ENCODE results near the gene SFMBT1.

The SFMBT1 gene

DNA sequence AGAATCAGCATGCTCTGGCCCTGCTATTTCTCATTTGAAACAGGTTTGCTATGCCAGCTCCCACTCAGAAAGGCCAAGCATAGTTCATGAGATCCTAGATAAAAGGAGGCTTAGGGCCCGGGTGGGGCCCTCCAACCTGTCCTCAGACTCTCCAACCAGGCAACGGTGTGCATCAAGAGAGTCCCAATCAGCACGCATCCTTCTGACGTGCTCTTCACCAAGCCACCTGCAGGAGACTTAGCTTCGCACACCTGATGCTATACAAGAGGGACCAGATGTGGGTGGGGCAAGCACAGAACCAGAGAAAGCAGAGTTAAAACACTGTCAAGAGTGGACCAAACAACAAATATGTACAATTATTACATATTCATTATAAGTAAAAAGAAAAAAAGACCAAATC is 165.8 kb downstream of the SFMBT1 start:
- Histone ChIP-seq H3K23ac (ENCODE audit: low read length in 2 of 2) (no peak overlapping the region), H4K8ac (ENCODE audit: low read length) (no peak overlapping the region), H3K9me3 (ENCODE audit: control insufficient read depth, low read length) (peaks cover 6% of the 10 kb centered on the region), H3K4me1 (ENCODE audit: control insufficient read depth, insufficient read depth, low read depth, low read length) (peaks cover 2% of the 10 kb centered on the region), H3K79me1 (replicated peaks; ENCODE audit: low read length, poor library complexity, severe bottlenecking) (peaks cover 33% of the 10 kb centered on the region), H2BK5ac (ENCODE audit: low read depth, low read length, poor library complexity, severe bottlenecking) (no peak overlapping the region), H3K36me3 (ENCODE audit: control insufficient read depth in 1 of 2, insufficient read depth in 2 of 2, low read depth in 1 of 2, low read length in 2 of 2) (peaks cover 9 to 13% of the 10 kb centered on the region in 2 experiments), H3K4me2 (ENCODE audit: low read length, poor library complexity, severe bottlenecking) (no peak overlapping the region), H3K14ac (ENCODE audit: low read length in 2 of 2) (no peak overlapping the region), H4K91ac (ENCODE audit: low read length) (no peak overlapping the region), H3K4ac (ENCODE audit: low read depth in 1 of 2, low read length in 2 of 2) (no peak overlapping the region), H3K18ac (ENCODE audit: low read depth in 1 of 2, low read length in 2 of 2) (no peak overlapping the region), H3K27ac (ENCODE audit: low read length, poor library complexity, severe bottlenecking) (no peak overlapping the region), H2BK120ac (ENCODE audit: low read depth, low read length) (no peak overlapping the region), H2AFZ (ENCODE audit: low read depth, low read length) (no peak overlapping the region), H2BK12ac (ENCODE audit: low read length in 2 of 2) (no peak overlapping the region), H3K4me3 (ENCODE audit: insufficient read depth in 1 of 2, low read depth in 1 of 2, low read length in 2 of 2) (no peak overlapping the region), H2BK15ac (ENCODE audit: low read depth, poor library complexity, severe bottlenecking) (no peak overlapping the region), H3K9ac (ENCODE audit: low read length) (no peak overlapping the region), H2AK5ac (ENCODE audit: low read length, severe bottlenecking) (no peak overlapping the region), H3K27me3 (ENCODE audit: control insufficient read depth in 1 of 2, insufficient read depth in 1 of 2, low read length in 2 of 2) (no peaks in the 10 kb centered on the region)
- WGBS: 91% methylated on average over 5 of the region's 5 CpGs
- no peak for DNase-seq

DNA sequence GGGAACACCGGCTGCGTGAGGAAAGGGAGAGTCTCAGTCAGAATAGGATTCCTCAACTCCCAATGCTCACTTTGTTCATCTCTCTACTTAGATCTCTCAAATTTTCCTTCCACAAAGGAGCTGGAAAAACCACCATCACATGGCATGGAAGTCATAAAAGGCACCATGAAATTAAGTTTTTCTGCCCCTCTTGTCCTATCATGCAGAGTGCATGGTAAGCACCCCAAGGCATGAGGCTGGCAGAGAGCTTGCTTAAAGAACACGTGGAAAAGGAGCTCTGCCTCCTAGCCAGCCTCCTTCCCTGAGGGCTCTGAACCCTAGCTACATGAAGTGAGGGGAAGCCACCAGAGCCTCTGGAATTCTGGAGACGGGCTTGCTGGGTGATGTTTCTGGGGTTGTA is 166.3 kb downstream of the SFMBT1 start:
- no peak overlapping the region for H3K27ac ChIP-seq (ENCODE audit: low read length, poor library complexity, severe bottlenecking)
- WGBS: 92% methylated on average over 4 of the region's 4 CpGs
- H3K23ac ChIP-seq (ENCODE audit: low read length in 2 of 2): no peak overlapping the region
- no peak for DNase-seq
- H3K27me3 ChIP-seq (ENCODE audit: control insufficient read depth in 1 of 2, insufficient read depth in 1 of 2, low read length in 2 of 2): no peaks in the 10 kb centered on the region
- no peak overlapping the region for H2BK120ac ChIP-seq (ENCODE audit: low read depth, low read length)
- peaks cover 9 to 13% of the 10 kb centered on the region in 2 experiments for H3K36me3 ChIP-seq (ENCODE audit: control insufficient read depth in 1 of 2, insufficient read depth in 2 of 2, low read depth in 1 of 2, low read length in 2 of 2)
- no peak overlapping the region for H2BK15ac ChIP-seq (ENCODE audit: low read depth, poor library complexity, severe bottlenecking)
- no peak overlapping the region for H3K4me2 ChIP-seq (ENCODE audit: low read length, poor library complexity, severe bottlenecking)
- peaks cover 2% of the 10 kb centered on the region for H3K9me3 ChIP-seq (ENCODE audit: control insufficient read depth, low read length)
- no peak overlapping the region for H3K4me3 ChIP-seq (ENCODE audit: insufficient read depth in 1 of 2, low read depth in 1 of 2, low read length in 2 of 2)
- H3K79me1 ChIP-seq (replicated peaks; ENCODE audit: low read length, poor library complexity, severe bottlenecking): peaks cover 34% of the 10 kb centered on the region
- H2AK5ac ChIP-seq (ENCODE audit: low read length, severe bottlenecking): no peak overlapping the region
- H3K4ac ChIP-seq (ENCODE audit: low read depth in 1 of 2, low read length in 2 of 2): no peak overlapping the region
- H4K91ac ChIP-seq (ENCODE audit: low read length): no peak overlapping the region
- no peak overlapping the region for H3K14ac ChIP-seq (ENCODE audit: low read length in 2 of 2)
- no peak overlapping the region for H2BK12ac ChIP-seq (ENCODE audit: low read length in 2 of 2)
- no peak overlapping the region for H3K18ac ChIP-seq (ENCODE audit: low read depth in 1 of 2, low read length in 2 of 2)
- H4K8ac ChIP-seq (ENCODE audit: low read length): no peak overlapping the region
- H3K4me1 ChIP-seq (ENCODE audit: control insufficient read depth, insufficient read depth, low read depth, low read length): peaks cover 2% of the 10 kb centered on the region
- no peak overlapping the region for H2AFZ ChIP-seq (ENCODE audit: low read depth, low read length)
- H3K9ac ChIP-seq (ENCODE audit: low read length): no peak overlapping the region
- H2BK5ac ChIP-seq (ENCODE audit: low read depth, low read length, poor library complexity, severe bottlenecking): no peak overlapping the region

DNA sequence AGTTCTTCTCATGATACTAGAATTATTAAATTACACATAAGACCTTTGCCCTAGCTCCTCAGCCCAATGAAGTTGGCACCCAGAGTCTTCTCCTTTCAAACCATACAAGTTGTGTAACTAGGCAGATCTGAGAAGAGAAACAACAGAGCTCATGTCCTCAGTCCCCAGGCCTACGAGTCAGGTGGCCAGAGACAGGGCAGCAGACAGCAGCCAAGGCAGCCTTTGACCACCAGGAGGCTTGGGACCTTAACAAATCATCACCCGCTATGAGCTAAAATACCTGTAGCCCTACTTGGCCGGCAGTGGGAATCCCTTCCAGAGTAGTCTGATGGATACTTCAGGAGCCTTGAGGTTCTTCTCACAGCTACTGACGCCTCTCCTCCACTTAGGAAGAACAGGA is 166.8 kb downstream of the SFMBT1 start:
- Histone ChIP-seq H3K14ac (ENCODE audit: low read length in 2 of 2) (no peak overlapping the region), H3K23ac (ENCODE audit: low read length in 2 of 2) (no peak overlapping the region), H2AFZ (ENCODE audit: low read depth, low read length) (no peak overlapping the region), H2BK12ac (ENCODE audit: low read length in 2 of 2) (no peak overlapping the region), H2BK5ac (ENCODE audit: low read depth, low read length, poor library complexity, severe bottlenecking) (no peak overlapping the region), H3K4me1 (ENCODE audit: control insufficient read depth, insufficient read depth, low read depth, low read length) (peaks cover 2% of the 10 kb centered on the region), H3K9ac (ENCODE audit: low read length) (no peak overlapping the region), H2BK120ac (ENCODE audit: low read depth, low read length) (no peak overlapping the region), H3K4ac (ENCODE audit: low read depth in 1 of 2, low read length in 2 of 2) (no peak overlapping the region), H2BK15ac (ENCODE audit: low read depth, poor library complexity, severe bottlenecking) (no peak overlapping the region), H3K4me2 (ENCODE audit: low read length, poor library complexity, severe bottlenecking) (no peak overlapping the region), H3K79me1 (replicated peaks; ENCODE audit: low read length, poor library complexity, severe bottlenecking) (peaks cover 34% of the 10 kb centered on the region), H3K27ac (ENCODE audit: low read length, poor library complexity, severe bottlenecking) (no peak overlapping the region), H2AK5ac (ENCODE audit: low read length, severe bottlenecking) (no peak overlapping the region), H3K36me3 (ENCODE audit: control insufficient read depth in 1 of 2, insufficient read depth in 2 of 2, low read depth in 1 of 2, low read length in 2 of 2) (peaks cover 9 to 13% of the 10 kb centered on the region in 2 experiments), H3K18ac (ENCODE audit: low read depth in 1 of 2, low read length in 2 of 2) (no peak overlapping the region), H4K8ac (ENCODE audit: low read length) (no peak overlapping the region), H3K9me3 (ENCODE audit: control insufficient read depth, low read length) (no peaks in the 10 kb centered on the region), H3K4me3 (ENCODE audit: insufficient read depth in 1 of 2, low read depth in 1 of 2, low read length in 2 of 2) (no peak overlapping the region), H3K27me3 (ENCODE audit: control insufficient read depth in 1 of 2, insufficient read depth in 1 of 2, low read length in 2 of 2) (no peaks in the 10 kb centered on the region), H4K91ac (ENCODE audit: low read length) (no peak overlapping the region)
- DNase-seq: no peak
- 98% methylated on average over 4 of the region's 4 CpGs for WGBS

DNA sequence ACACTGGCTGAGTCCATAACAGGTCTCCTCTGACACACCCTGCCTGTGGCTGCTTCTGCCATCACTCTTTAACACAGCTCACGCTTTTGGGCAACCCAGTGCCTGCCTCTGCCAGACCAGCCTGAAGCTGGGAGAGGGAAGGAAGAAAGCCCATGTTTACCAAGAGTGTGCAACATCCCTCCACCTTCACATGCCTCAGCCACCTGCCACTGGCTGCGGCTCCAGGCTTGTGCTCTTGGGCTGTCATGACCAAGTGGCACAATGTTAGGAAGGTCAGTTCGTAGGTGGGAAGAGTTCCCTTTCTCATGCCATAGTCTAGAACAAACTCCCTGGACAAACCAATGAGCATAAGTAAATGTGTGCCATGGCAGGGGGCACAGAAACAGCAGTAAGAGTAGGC is 168.8 kb downstream of the SFMBT1 start:
- Histone ChIP-seq H3K27me3 (ENCODE audit: control insufficient read depth in 1 of 2, insufficient read depth in 1 of 2, low read length in 2 of 2) (no peaks in the 10 kb centered on the region), H2BK120ac (ENCODE audit: low read depth, low read length) (no peak overlapping the region), H4K8ac (ENCODE audit: low read length) (no peak overlapping the region), H2AFZ (ENCODE audit: low read depth, low read length) (no peak overlapping the region), H2BK15ac (ENCODE audit: low read depth, poor library complexity, severe bottlenecking) (no peak overlapping the region), H3K4ac (ENCODE audit: low read depth in 1 of 2, low read length in 2 of 2) (no peak overlapping the region), H3K79me1 (replicated peaks; ENCODE audit: low read length, poor library complexity, severe bottlenecking) (peaks cover 35% of the 10 kb centered on the region), H2AK5ac (ENCODE audit: low read length, severe bottlenecking) (no peak overlapping the region), H3K36me3 (ENCODE audit: control insufficient read depth in 1 of 2, insufficient read depth in 2 of 2, low read depth in 1 of 2, low read length in 2 of 2) (peaks cover 9 to 13% of the 10 kb centered on the region in 2 experiments), H2BK5ac (ENCODE audit: low read depth, low read length, poor library complexity, severe bottlenecking) (no peak overlapping the region), H3K27ac (ENCODE audit: low read length, poor library complexity, severe bottlenecking) (no peak overlapping the region), H3K4me3 (ENCODE audit: insufficient read depth in 1 of 2, low read depth in 1 of 2, low read length in 2 of 2) (no peak overlapping the region), H2BK12ac (ENCODE audit: low read length in 2 of 2) (no peak overlapping the region), H4K91ac (ENCODE audit: low read length) (peak overlapping the region; percentile 44), H3K18ac (ENCODE audit: low read depth in 1 of 2, low read length in 2 of 2) (no peak overlapping the region), H3K9me3 (ENCODE audit: control insufficient read depth, low read length) (no peaks in the 10 kb centered on the region), H3K23ac (ENCODE audit: low read length in 2 of 2) (no peak overlapping the region), H3K4me1 (ENCODE audit: control insufficient read depth, insufficient read depth, low read depth, low read length) (peaks cover 2% of the 10 kb centered on the region), H3K4me2 (ENCODE audit: low read length, poor library complexity, severe bottlenecking) (no peak overlapping the region), H3K9ac (ENCODE audit: low read length) (no peak overlapping the region), H3K14ac (ENCODE audit: low read length in 2 of 2) (no peak overlapping the region)
- no peak for DNase-seq
- WGBS: 95% methylated on average over 3 of the region's 3 CpGs

Data from mesenchymal stem cell (in vitro differentiated cells and primary cell).